SU-DHL-6 (cell line): ENCODE measurements around the gene TBPL2.
"Not testable (repeated sequence)": the region's sequence is repeated elsewhere in the genome, so short reads cannot be mapped to it uniquely, and the experiment has no call there.

Experiments
- H2AFZ ChIP-seq: fragments of 200-600 bp; sonication (generic); 2 replicates; pipeline ENCODE4 v1.6.1; 2014; ENCODE audit warnings: low read depth, mild to moderate bottlenecking, moderate library complexity, mixed read lengths, antibody characterized with exemption, low read length; ENCODE audit not compliant: severe bottlenecking
- H3F3A ChIP-seq: fragments of 200-600 bp; shearing (Covaris generic); 2 replicates; pipeline ENCODE4 v1.6.0; 2016; ENCODE audit warnings: antibody characterized with exemption, mild to moderate bottlenecking; ENCODE audit not compliant: insufficient read depth
- H3K27ac ChIP-seq: fragments of 200-600 bp; sonication (generic); 2 replicates; pipeline ENCODE4 v1.5.1; 2016; ENCODE audit warnings: low read depth, mild to moderate bottlenecking, low read length, moderate library complexity, mixed read lengths
- H3K27me3 ChIP-seq: fragments of 200-600 bp; sonication (generic), shearing (Covaris generic); 2 replicates; pipeline ENCODE4 v1.6.0; 2014; ENCODE audit warnings: mild to moderate bottlenecking, low read length
- H3K36me3 ChIP-seq: fragments of 200-600 bp; sonication (generic); 2 replicates; pipeline ENCODE4 v1.6.1; 2014; ENCODE audit warnings: mild to moderate bottlenecking, low read length, mixed read lengths
- H3K4me2 ChIP-seq: fragments of 300-600, 200-600 bp; shearing (Covaris generic), sonication (generic); 2 replicates; pipeline ENCODE4 v1.6.0; 2014; ENCODE audit warnings: low read length, low read depth, mild to moderate bottlenecking; ENCODE audit not compliant: poor library complexity, severe bottlenecking
- H3K4me3 ChIP-seq: fragments of 200-600 bp; sonication (generic); 2 replicates; pipeline ENCODE4 v1.5.1; 2014; ENCODE audit warnings: antibody characterized with exemption, low read length, mild to moderate bottlenecking, mixed read lengths; ENCODE audit not compliant: insufficient read depth, poor library complexity, severe bottlenecking
- H3K79me2 ChIP-seq: fragments of 200-600 bp; sonication (generic); 2 replicates; pipeline ENCODE4 v1.6.1; 2014; ENCODE audit warnings: mild to moderate bottlenecking, low read length, moderate library complexity; ENCODE audit not compliant: insufficient read depth
- H3K9ac ChIP-seq: fragments of 200-600 bp; sonication (generic); 2 replicates; pipeline ENCODE4 v1.7.0; 2014; ENCODE audit warnings: mild to moderate bottlenecking, low read length
- H3K9me2 ChIP-seq: fragments of 200-600 bp; sonication (generic); replicated peaks from 2 replicates; pipeline ENCODE4 v1.6.1; 2014; ENCODE audit warnings: low read length; ENCODE audit not compliant: insufficient read depth
- H3K9me3 ChIP-seq: fragments of 200-600 bp; sonication (generic); 2 replicates; pipeline ENCODE4 v1.6.1; 2014; ENCODE audit warnings: low read length, mixed read lengths; ENCODE audit not compliant: insufficient read depth
- H4K20me1 ChIP-seq: fragments of 200-600 bp; sonication (generic); 2 replicates; pipeline ENCODE4 v1.6.1; 2014; ENCODE audit warnings: low read depth, mild to moderate bottlenecking, antibody characterized with exemption, low read length, moderate library complexity, mixed read lengths
- CTCF ChIP-seq: fragments of 200-600 bp; sonication (generic); IDR thresholded peaks from one replicate; pipeline ENCODE4 v1.5.1; 2017; ENCODE audit warnings: antibody characterized with exemption, mild to moderate bottlenecking, low read length, moderate library complexity; ENCODE audit not compliant: insufficient read depth, poor library complexity, severe bottlenecking
- EZH2phosphoT487 ChIP-seq: fragments of 200-600 bp; sonication (generic), shearing (Covaris generic); conservative IDR thresholded peaks from 2 replicates; pipeline ENCODE4 v1.6.1; 2018; ENCODE audit warnings: mild to moderate bottlenecking, antibody characterized with exemption, low read length, moderate library complexity, mixed read lengths

Gene TBPL2

GRCh38 chr14:55457496-55457895 lies 17.1 kb upstream of the TBPL2 start:
- Histone ChIP-seq H3K27me3 (no peaks in the 10 kb centered on the region), H3K79me2 (no peaks in the 10 kb centered on the region), H3K27ac (no peak overlapping the region), H3K4me3 (no peak overlapping the region), H3K36me3 (no peaks in the 10 kb centered on the region), H3K9me3 (no peaks in the 10 kb centered on the region), H3K4me2 (no peak overlapping the region), H4K20me1 (no peaks in the 10 kb centered on the region), H2AFZ (no peak overlapping the region), H3F3A (no peaks in the 10 kb centered on the region), H3K9ac (no peak overlapping the region), H3K9me2 (no peaks in the 10 kb centered on the region)
- TF ChIP-seq CTCF = no peak
- no peak for TF ChIP-seq EZH2phosphoT487

- H3F3A ChIP-seq, H2AFZ ChIP-seq, H3K9me2 ChIP-seq: not testable (repeated sequence)
Observed at GRCh38 chr14:55456411-55456810, 16.0 kb upstream of the TBPL2 start.

GRCh38 chr14:55454264-55455002 lies 14.0 kb upstream of the TBPL2 start:
- Histone ChIP-seq H2AFZ (no peak overlapping the region), H3K9ac (no peak overlapping the region), H3K36me3 (no peaks in the 10 kb centered on the region), H3K79me2 (no peaks in the 10 kb centered on the region), H3K9me2 (no peaks in the 10 kb centered on the region), H4K20me1 (no peaks in the 10 kb centered on the region), H3K27ac (no peak overlapping the region), H3F3A (no peaks in the 10 kb centered on the region), H3K4me2 (no peak overlapping the region), H3K4me3 (no peak overlapping the region), H3K27me3 (no peaks in the 10 kb centered on the region), H3K9me3 (no peaks in the 10 kb centered on the region)
- TF ChIP-seq EZH2phosphoT487 = no peak

More at GRCh38 chr14:55456411-55456810, 16.0 kb upstream of the TBPL2 start:
- H3K9me3 ChIP-seq, H3K36me3 ChIP-seq, H3K79me2 ChIP-seq, H3K4me2 ChIP-seq, H4K20me1 ChIP-seq, H3K4me3 ChIP-seq, H3K27me3 ChIP-seq, H3K9ac ChIP-seq, H3K27ac ChIP-seq: not testable (repeated sequence)

DNA sequence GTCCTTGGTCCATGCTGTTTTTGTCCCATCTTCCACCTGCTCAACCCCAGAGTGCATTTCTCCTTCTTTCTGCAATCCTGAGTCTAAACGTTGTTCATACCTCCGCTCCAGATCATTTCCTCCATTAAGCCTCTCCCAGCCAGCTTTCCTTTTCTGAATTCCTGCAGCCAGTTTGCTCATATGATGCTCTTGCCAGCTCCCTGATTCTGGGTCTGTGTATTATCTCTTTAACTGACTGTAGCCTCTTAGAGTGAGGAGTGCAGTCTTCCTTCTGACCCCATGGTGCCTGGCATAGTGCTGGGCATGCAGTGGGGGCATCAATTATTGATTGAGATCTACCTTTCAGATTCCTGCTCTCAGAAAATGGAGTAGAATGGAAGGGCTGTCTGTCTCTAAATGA lies 11.5 kb upstream of the TBPL2 start:
- no peak overlapping the region for H3K4me2 ChIP-seq
- no peaks in the 10 kb centered on the region for H3K79me2 ChIP-seq
- H3K27me3 ChIP-seq = no peaks in the 10 kb centered on the region
- no peaks in the 10 kb centered on the region for H3K9me3 ChIP-seq
- H2AFZ ChIP-seq = no peak overlapping the region
- no peaks in the 10 kb centered on the region for H3K9me2 ChIP-seq
- no peaks in the 10 kb centered on the region for H4K20me1 ChIP-seq
- no peak overlapping the region for H3K27ac ChIP-seq
- H3K9ac ChIP-seq = no peak overlapping the region
- no peaks in the 10 kb centered on the region for H3F3A ChIP-seq
- no peaks in the 10 kb centered on the region for H3K36me3 ChIP-seq
- TF ChIP-seq EZH2phosphoT487 = no peak
- TF ChIP-seq CTCF = no peak
- no peak overlapping the region for H3K4me3 ChIP-seq
